UCSD-AML1 (cell line): ENCODE results near the gene TRIM4.
"Not testable (repeated sequence)": the region's sequence is repeated elsewhere in the genome, so short reads cannot be mapped to it uniquely, and the experiment has no call there.

Experiments
- DNase-seq: peaks from one replicate; lab custom pipeline; 2025; ENCODE audit not compliant: unreplicated experiment; lab: John Stamatoyannopoulos, UW

Gene TRIM4

GRCh38 chr7:99920149-99920548, 819 bp upstream of the TRIM4 start:
- DNase-seq = no peak

GRCh38 chr7:99919814-99920112, 433 bp upstream of the TRIM4 start:
- DNase-seq = no peak

- no peak for DNase-seq
Observed at GRCh38 chr7:99910976-99911375, 8.4 kb downstream of the TRIM4 start.

GRCh38 chr7:99901581-99901980, 17.7 kb downstream of the TRIM4 start:
- no peak for DNase-seq

GRCh38 chr7:99899830-99900519, 19.4 kb downstream of the TRIM4 start:
- no peak for DNase-seq

- no peak for DNase-seq
Observed at GRCh38 chr7:99898836-99899235, 20.5 kb downstream of the TRIM4 start.

- DNase-seq = no peak
Observed at GRCh38 chr7:99898023-99898357, 21.3 kb downstream of the TRIM4 start.

GRCh38 chr7:99897322-99898022, 21.9 kb downstream of the TRIM4 start:
- DNase-seq = no peak

GRCh38 chr7:99894738-99895137, 24.6 kb downstream of the TRIM4 start:
- DNase-seq = no peak

GRCh38 chr7:99893280-99893679, 26.1 kb downstream of the TRIM4 start:
- no peak for DNase-seq

GRCh38 chr7:99890348-99890747, 29.0 kb downstream of the TRIM4 start:
- DNase-seq = not testable (repeated sequence)

- not testable (repeated sequence) for DNase-seq
Observed at GRCh38 chr7:99888366-99888765, 31.0 kb downstream of the TRIM4 start.

GRCh38 chr7:99881370-99881769, 38.0 kb downstream of the TRIM4 start:
- DNase-seq = no peak

GRCh38 chr7:99876933-99877332, 42.4 kb downstream of the TRIM4 start, which contains the start of gene OR2AE1:
TSS of gene OR2AE1 (minus strand) at chr7:99877033. CDS start at chr7:99877033, 0 bp downstream.
- DNase-seq = no peak

- DNase-seq = no peak
Observed at GRCh38 chr7:99876491-99876890, 42.8 kb downstream of the TRIM4 start.

GRCh38 chr7:99868246-99868645, 51.1 kb downstream of the TRIM4 start:
- DNase-seq = no peak

- not testable (repeated sequence) for DNase-seq
Observed at GRCh38 chr7:99867477-99867876, 51.9 kb downstream of the TRIM4 start.

- DNase-seq = no peak
Observed at GRCh38 chr7:99863847-99864440, 55.4 kb downstream of the TRIM4 start.

- DNase-seq = no peak
Observed at GRCh38 chr7:99860281-99861127, 58.8 kb downstream of the TRIM4 start.

GRCh38 chr7:99855236-99855635, 64.1 kb downstream of the TRIM4 start:
- DNase-seq = no peak

GRCh38 chr7:99848420-99849216, 70.7 kb downstream of the TRIM4 start:
- no peak for DNase-seq
